Measurements from ENCODE around the gene RAB40B.

RAB40B gene

DNA sequence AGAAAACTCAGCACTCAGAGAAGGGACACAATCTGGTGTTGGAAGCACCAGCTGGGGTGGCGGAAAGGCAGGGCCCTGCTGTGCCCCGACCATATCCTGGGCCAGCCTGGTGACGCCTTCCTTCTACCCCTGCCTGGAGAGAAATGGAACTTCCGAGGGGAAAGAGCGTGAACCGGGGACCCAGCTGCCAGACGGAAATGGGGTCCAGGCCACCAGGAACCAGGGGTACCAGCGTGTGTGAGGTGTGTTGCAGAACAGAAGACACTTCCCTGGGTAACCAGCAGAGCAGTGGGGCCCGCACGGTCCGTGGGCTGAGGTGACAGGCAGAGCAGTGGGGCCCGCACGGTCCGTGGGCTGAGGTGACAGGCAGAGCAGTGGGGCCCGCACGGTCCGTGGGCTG lies 6.8 kb downstream of the RAB40B start:
- DNase-seq = no peak

DNA sequence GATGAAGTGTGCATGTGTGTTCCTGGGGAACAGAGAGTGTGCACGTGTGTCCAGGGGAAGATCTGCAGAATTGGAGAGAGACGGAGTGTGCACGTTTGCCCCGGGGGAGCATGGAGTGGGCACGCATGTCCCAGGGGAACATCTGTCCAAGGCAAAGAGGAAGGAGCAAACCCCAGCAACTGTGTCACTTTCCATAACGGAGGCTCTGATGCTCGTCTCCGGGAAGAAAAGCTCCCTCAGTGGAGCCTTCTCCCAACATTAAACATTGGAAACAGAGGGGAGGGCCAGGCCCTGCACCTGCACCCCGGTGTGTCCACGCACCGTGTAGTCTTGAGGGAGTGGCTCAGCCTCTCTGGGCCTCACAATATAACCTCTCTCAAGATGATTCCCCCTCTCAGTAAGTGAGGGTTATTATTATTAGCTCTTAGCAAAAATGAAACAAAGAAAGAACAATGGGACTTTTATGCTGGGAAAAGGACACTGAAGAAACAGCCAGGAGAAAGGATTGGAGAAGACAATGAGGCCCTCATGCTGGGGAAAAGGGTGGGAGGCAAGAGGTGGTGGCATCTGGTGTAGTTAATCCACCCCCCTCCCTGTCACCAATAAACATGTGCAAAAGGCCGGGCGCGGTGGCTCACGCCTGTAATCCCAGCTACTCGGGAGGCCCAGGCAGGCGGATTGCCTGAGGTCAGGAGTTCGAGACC lies 7.6 kb downstream of the RAB40B start:
- no peak for DNase-seq

DNA sequence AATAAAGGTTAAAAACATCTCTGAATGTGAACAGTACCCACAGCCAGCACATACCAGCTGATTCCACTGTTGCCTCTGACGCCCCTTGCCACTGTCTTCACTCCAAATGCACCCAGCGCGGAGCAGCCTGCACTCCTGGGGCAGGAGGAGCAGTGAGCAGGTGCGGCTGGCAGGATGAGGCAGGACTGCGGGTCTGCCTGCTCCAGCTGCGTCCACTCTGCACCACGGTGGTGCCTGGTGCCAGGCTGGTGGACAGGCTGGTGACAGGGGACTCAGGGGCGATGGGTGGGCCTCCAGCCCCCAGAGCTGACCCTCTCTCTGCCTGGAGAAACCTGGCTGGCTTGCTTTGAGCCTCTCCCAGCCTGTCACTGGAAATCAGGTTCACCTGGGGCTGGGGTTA lies 9.4 kb downstream of the RAB40B start:
- DNase-seq = no peak

DNA sequence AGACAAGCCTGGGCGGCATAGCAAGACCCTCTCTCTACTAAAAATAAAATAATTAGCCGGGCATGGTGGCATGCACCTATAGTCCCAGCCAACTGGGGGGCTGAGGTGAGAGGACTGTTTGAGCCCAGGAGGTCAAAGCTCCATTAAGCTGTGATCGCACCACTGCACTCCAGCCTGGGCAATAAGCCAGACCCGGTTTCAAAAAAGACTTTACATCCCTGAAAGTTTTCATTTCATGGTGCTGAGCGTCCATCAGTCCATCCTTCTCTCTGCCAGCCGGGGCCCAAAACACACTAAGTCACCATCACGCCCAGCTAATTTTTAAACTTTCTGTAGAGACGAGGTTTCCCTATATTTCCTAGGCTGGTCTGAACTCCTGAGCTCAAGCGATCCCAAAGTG lies 10.6 kb downstream of the RAB40B start:
- no peak for DNase-seq

DNA sequence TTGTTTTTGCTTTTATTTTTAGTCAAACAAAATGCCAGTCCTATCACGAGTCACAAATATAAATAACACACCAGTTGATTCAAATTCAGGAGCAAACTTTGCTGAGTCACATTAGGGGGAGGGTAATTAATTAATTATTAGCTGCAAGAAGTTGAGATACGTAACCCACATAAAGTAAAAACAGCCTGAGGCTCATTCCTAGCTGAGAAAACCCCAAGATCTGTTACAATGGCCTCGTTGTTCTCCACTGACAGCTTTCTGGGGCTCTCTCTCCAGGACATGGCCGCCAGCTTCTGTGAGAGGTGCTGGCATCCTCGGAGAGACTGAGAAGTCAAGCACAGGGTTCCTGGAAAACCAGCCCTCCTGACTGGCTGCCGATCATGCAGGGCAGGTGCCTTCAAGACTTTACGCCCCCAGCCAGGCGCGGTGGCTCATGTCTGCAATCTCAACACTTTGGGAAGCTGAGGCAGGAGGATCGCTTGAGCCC lies 11.1 kb downstream of the RAB40B start:
- no peak for DNase-seq

DNA sequence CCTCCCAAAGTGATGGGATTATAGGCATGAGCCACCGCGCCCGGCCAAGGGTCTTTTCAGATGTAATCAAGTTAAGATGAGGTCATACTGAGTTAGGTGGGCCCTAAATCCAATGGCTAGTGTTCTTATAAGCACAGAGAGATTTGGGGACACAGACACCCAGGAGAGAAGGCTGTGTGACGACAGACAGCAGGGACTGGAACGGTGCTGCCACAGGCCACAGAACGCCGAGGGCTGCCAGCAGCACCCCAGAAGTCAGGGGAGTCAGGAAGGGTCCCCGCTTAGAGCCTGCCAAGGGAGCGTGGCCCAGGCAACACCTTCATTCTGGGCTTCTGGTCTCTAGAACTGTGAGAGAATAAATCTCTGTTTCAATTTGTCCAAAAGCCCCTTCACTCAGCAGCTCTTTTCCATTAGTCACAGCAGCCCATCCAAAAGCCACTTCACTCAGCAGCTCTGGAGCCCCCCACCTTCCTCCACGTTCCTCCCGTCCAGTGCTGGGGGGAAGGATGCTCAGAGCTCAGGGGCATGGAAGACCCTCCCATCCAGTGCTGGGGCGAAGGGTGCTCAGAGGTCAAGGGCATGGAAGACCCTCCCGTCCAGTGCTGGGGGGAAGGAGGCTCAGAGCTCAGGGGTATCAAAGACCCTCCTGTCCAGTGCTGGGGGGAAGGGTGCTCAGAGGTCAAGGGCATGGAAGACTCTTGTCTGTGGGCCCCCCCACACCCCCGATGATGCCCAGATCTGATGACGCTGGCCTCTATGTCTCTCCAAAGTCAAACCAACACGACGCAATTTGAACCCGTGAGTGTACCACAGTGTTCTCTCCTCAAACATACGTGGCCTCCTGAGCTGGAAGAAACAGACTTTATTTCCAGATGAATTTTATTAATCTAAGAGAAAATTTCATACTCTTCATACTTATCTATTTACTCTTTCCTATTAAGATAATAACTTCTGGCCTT lies 11.9 kb downstream of the RAB40B start:
- no peak for DNase-seq

DNA sequence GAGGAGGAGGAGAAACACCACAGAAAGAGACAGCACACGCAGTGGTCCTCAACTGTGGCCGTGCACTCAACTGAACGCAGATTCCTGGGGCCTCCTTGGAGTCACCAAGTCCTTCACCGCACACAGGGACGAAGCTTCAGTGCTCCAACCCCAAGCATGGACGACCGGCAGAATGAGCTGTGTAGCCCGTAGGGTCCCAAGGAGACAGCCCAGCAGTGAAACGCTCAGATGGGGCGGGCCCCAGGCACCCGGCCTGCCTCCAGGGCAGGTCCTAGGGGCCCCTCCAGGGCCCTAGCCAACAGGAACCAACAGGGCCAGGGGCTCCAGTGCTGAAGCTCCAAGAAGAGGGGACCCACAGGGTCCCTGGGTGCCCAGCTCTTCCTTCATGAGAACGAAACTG lies 13.2 kb downstream of the RAB40B start:
- no peak for DNase-seq

DNA sequence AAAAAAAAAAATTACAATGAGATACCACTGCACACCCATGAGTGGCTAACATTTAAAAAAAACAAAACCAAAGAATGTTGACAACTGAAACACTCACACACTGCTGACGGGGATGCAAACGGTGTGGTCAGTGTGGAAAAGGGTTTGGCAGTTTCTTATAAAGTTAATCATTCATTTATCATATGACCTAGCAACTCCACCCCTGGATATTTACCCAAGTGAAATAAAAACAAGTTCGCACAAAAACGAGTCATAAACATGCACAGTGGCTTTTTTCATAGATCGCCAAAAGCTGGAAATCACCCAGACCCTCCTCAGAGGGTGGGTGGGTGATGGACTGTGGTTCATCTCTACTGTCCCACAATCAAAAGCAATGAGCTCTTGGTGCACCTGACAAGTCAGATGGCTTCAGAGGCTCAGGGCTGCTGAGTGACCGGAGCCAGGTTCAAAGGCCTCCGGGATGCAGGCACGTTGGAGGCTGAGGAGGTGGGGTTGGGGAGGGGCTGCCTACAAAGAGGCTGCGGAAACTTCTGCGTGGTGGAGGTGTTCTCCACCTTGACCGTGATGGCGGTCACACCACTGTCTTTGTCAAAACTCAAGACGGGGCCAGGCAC lies 14.2 kb downstream of the RAB40B start:
- DNase-seq = no peak

DNA sequence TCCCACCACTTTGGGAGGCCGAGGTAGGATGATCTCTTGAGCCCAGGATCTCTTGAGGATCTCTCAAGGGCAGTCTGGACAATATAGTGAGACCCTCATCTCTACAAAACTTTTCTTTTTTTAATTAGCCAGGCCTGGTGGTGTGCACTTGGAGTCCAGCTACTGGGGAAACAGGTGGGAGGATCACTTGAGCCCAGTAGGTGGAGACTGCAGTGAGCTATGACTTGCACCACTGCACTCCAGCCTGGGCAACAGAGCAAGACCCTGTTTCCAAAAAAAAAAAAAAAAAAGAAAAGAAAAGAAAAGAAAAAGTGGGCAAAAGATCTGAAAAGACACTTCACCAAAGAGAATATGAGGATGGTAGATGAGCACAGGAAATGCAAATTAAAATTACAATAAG lies 15.0 kb downstream of the RAB40B start:
- no peak for DNase-seq

DNA sequence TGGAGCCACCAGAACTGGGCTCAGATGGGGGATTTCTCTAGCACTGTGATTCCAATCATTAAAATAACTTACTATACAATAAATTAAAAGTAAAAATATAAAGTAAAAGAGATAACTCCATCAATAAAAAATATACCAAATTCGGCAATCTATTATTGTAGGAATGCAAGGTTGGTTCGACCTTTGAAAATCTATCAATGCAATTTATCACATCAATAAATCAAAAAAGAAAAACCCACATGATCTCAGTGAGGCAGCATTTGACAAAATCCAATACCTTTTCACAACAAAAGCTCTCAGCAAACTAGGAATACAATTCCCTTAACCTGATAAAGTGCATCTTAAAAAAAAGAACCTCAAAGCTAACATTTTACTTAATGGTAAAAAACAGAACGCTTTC lies 17.0 kb downstream of the RAB40B start:
- DNase-seq = no peak

DNA sequence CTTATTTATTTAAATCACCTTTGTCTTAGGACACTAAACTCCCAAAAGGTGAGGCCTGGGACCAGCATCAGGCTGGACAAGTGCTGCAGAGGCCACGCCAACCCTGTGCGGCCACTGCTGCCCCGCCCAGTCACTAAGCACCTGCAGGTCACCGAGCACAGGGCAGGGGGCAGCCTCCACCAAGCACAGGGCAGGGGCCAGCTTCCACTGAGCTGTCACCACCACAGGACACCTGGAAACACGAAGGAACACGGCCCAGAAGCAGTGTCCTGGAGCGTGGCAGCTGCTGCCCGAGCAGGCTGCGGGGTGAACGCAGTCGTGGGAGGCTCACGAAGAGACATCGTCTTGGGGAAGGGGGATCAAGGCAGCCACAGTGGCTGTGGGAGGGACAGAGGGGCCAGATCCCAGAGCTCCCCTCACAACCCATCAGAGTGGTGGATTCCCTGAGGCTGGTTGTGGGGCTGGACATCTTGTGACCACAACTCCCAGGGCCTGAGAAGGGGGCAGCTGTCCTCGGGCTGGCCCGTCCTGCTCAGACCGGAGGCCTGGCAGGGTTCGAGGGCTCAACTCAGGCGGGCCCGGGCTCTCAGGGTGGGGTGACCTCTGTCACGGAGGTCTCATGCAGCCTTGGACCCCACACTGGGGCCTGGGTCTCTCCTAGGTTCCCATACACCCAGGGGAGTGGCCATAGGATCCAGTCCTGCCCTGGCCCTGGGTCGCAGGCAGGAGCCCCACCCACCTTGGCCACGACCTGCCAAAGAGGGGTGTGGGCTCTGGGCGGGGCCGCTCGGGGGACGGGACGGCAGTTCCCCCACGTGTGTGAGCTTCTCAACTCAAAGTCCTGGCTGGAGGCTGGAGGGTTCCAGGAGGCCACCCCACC lies 18.7 kb downstream of the RAB40B start:
- DNase-seq = no peak

DNA sequence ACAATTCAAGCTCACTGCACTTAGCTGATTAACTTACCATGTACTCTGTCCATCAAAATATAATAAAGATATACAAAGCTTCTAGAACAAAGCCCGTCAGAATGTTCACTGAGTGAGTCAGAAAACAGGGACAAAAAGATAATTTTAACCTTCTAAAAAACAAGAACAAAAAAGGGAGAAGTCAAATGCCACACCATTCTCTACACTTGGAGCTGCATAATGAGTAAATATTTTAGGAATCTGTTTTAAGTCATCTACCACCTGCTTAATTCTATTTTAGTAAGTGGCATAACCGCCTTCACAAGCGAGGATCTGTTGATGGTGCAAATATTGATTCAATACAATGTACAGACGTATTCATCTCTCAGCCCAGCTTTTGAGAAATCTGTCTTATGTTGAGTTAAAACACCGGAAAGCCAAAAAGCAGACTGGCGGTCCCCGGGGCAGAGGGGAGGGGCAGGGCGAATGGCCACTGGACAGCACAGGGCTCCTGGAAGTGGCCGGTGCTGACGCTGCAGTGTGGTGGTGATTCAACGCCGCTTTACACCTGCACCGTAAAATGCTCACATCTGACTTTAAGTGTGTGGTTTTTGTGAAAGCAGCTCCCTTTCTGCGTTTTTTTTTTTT lies 20.1 kb downstream of the RAB40B start:
- DNase-seq = no peak

DNA sequence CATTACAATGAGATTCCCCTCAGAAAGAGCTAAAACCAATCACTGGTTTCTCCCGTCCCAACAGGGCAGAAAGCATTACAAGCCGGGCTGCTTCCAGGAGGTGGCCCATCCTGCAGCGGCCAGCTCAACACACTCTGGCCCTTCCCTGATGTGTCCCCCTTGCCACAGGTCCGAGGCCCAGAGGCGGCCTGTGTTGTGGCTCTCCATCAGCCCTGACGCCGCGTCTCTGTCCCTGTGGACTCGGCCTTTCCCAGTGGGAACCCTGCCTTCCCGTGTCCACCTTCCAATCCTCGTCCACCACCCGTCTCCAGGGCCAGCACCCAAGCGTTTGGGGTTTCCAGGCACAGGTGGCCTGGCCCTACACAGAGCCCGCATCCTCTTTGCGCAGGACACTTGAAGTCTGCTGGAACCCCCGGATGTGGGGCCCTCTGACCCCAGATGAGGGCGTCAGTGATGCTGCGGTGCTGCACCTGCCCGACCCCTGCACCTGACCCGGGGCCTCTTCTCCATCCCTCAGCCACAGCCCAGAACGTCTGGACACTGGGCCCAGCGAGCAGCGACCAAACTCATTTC lies 21.1 kb downstream of the RAB40B start:
- no peak for DNase-seq

DNA sequence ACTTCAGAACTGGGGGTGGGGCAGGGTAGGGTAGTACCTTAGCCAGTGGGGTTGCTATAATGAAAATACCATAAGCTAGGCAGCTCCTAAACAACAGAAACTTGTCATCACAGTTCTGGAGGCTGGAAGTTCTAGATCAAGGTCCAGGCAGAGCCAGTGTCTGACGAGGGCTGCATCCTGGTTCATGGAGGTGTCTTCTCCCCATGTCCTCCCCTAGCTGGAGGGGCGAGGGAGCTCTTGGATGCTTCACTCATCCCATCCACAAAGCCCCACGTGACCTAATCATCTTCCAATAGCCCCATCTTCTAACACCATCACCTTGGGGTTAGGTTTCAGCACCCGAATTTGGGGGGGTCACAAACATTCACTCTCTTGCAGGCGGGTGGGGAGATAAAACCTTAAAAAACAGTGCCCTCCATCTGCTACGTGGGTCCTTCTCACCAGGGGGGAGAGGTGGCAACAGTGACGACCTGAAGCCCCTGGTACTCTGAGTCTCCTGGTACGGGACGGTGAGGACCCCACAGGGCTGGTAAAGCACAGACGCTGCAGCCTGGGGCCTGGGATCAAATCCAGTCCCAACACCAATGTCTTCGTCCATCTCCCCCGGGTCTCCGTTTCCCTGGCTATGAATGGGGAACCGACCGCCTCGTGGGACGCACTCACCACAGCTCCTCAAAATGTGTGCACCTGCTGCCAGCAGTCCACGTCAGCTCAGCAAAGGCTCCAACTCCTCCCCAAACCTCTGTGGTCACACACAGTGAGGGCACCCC lies 22.8 kb downstream of the RAB40B start:
- no peak for DNase-seq

DNA sequence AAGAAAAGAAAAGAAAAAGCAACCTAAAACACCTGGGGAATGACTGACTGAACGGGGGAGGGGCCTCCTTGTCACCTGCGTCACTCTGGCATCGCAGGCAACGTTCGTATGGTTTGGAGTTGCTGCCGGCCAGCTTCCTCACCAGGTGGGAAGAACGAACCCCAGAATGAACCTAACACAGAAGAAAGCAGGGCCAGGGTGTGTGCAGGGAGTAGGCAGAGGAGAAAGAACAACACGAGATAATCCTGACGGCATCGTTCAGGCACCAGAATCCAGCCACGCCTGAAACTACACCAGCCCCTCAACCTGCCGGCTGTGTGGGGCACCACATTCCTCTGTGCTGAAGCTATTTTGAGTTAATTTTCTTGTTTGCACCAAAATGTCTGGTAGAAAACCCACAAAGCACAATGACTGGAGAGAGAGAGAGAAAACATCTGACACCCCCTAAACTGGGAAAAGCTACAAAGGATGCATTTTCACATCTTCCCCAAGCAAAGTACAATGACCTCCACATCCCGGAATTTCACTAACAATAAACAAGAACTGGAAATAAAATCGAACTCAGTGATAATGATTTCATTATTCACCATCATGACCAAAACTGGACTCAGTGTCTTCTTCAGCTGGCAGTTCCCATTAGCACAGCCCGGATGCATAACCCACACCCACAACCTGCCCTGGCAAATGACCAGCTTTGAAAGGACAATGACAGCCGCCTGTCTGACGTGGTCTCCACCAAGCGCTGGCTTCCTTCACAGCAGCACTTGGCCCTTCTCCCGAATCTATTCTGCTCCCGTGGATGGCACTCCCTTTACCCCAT lies 23.6 kb downstream of the RAB40B start:
- no peak for DNase-seq

DNA sequence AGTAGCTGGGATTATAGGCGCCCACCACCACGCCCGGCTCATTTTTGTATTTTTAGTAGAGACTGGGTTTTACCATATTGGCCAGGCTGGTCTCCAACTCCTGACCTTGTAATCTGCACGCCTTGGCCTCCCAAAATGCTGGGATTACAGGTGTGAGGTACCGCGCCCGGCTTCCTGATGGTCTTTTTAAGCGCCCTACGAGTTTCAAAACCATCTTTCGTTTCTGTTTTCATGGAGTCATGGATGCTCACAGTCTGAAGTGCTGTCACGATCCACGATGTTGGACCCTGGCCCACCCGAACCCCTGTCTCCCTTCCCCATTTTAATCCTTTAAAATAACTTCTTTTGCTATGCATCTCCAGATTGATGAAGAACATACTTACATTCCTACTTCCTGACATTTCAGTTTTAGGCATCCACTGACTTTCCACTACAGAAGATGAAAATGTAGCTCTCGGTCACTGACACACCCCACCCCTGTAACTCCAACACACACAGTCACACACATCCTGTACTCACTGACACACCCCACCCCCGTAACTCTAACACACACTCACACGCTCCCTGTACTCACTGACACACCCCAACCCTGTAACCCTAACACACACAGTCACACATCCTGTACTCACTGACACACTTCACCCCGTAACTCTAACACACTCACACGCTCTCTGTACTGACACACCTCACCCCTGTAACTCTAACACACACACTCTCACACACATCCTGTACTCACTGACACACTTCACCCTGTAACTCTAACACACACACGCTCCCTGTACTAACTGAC lies 27.6 kb downstream of the RAB40B start:
- DNase-seq = no peak

DNA sequence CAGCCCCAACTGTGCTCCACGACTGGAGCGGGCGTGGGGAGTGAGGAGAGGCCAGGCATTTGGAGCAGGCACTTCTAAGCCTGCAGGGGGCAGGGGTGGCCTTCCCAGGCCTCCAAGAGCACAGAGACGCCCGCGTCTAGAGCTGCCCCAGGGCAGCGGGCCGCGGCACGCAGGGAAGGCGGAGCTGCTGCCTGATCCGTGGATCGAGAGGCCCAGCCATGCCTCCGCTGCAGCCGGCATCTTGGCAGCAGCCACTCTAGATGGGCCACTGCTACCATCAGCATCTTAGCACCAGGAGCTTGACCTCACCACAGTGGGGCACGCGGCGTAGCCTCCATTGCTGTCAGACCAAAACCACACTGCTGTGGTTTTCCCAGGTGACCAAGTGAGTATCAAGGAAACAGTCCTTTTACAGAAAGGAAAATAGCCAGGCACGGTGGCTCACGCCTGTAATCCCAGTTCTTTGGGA lies 29.8 kb downstream of the RAB40B start:
- peak; percentile 27 for DNase-seq

DNA sequence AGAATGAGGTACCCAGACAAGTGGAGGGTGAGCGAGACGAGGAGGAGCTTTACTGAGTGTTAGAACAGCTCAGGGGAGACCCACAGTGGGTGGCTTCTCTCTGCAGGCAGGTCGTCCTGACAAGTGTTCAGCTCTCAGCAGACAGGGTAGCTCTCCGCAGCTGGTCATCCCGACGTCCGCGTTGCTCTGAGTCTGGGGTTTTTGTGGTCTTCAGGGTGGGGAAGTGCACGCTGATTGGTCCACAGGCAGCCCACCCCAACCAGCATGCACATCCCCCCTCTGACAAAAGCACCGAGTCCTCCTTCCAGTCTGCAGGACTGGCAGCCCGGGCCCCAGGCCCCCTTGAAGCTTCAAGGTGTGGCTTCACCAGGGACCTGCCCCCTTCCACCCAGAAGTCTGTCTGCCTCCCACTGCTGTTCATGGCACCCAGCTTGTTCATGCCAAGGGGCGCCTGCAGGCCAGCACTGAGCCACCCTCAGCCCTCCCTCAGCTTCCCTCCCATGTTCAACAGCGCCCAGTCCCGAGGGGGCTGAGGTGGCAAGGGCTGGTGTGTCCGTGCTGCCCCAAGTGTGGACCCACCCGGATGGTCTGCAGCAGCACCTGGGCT lies 30.4 kb downstream of the RAB40B start:
- DNase-seq = no peak

DNA sequence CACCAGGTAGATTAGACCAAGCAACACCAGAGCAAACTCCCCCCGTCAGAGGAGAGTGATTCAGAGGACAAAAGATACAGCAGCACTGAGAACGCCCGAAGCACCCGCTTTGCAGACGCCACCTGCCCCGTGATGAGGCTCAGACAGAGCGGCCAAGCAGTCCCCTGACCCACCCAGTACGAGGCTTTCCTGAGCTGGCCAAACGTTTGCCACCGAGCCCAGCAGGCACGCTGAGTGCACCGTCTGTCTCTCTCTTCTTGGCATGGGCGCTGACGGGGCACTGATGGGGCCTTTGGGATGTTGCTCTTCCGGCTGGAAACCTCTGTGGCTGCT lies 30.9 kb downstream of the RAB40B start:
- DNase-seq = no peak

Data from activated CD4-positive, alpha-beta T cell treated with anti-CD3 and anti-CD28 coated beads, Interleukin-2, amount 50 U/mL, for 1 hour (primary cell).